ENCODE measurements around the gene FOXD1.
"Not testable (repeated sequence)": the region's sequence is repeated elsewhere in the genome, so short reads cannot be mapped to it uniquely, and the experiment has no call there.

The FOXD1 gene

GRCh38 chr5:73448463-73449136 lies at the start of gene FOXD1:
TSS of gene FOXD1 (minus strand) at chr5:73448777. CDS start at chr5:73448362, 415 bp downstream.
- no peak for DNase-seq (ENCODE audit: low read depth in 2 of 2)

- no peak for DNase-seq (ENCODE audit: low read depth in 2 of 2)
These were observed 49.0 kb upstream of the FOXD1 start for GRCh38 chr5:73497497-73498056.

- no peak for DNase-seq (ENCODE audit: low read depth in 2 of 2)
These were observed 48.4 kb upstream of the FOXD1 start for GRCh38 chr5:73496984-73497457.

GRCh38 chr5:73495772-73496335 lies 47.3 kb upstream of the FOXD1 start:
- no peak for DNase-seq (ENCODE audit: low read depth in 2 of 2)

- DNase-seq (ENCODE audit: low read depth in 2 of 2), result no peak
These were observed 46.1 kb upstream of the FOXD1 start for GRCh38 chr5:73494721-73495120.

- DNase-seq (ENCODE audit: low read depth in 2 of 2), result no peak
These were observed 44.8 kb upstream of the FOXD1 start for GRCh38 chr5:73493421-73493820.

- no peak for DNase-seq (ENCODE audit: low read depth in 2 of 2)
These were observed 42.6 kb upstream of the FOXD1 start for GRCh38 chr5:73491155-73491554.

GRCh38 chr5:73490088-73490487 lies 41.5 kb upstream of the FOXD1 start:
- DNase-seq (ENCODE audit: low read depth in 2 of 2), result no peak

GRCh38 chr5:73488806-73489205 lies 40.2 kb upstream of the FOXD1 start:
- no peak for DNase-seq (ENCODE audit: low read depth in 2 of 2)

- DNase-seq (ENCODE audit: low read depth in 2 of 2), result no peak
These were observed 39.2 kb upstream of the FOXD1 start for GRCh38 chr5:73487815-73488214.

- not testable (repeated sequence) for DNase-seq (ENCODE audit: low read depth in 2 of 2)
These were observed 38.7 kb upstream of the FOXD1 start for GRCh38 chr5:73487257-73487656.

- no peak for DNase-seq (ENCODE audit: low read depth in 2 of 2)
These were observed 37.7 kb upstream of the FOXD1 start for GRCh38 chr5:73486119-73486899.

- no peak for DNase-seq (ENCODE audit: low read depth in 2 of 2)
These were observed 37.1 kb upstream of the FOXD1 start for GRCh38 chr5:73485715-73486114.

- no peak for DNase-seq (ENCODE audit: low read depth in 2 of 2)
These were observed 35.9 kb upstream of the FOXD1 start for GRCh38 chr5:73484511-73484910.

- DNase-seq (ENCODE audit: low read depth in 2 of 2), result no peak
These were observed 35.1 kb upstream of the FOXD1 start for GRCh38 chr5:73483676-73484075.

GRCh38 chr5:73482383-73483136 lies 34.0 kb upstream of the FOXD1 start:
- no peak for DNase-seq (ENCODE audit: low read depth in 2 of 2)

GRCh38 chr5:73480500-73480899 lies 31.9 kb upstream of the FOXD1 start:
- DNase-seq (ENCODE audit: low read depth in 2 of 2), result no peak

GRCh38 chr5:73472116-73472515 lies 23.5 kb upstream of the FOXD1 start:
- DNase-seq (ENCODE audit: low read depth in 2 of 2), result no peak

- no peak for DNase-seq (ENCODE audit: low read depth in 2 of 2)
These were observed 23.1 kb upstream of the FOXD1 start for GRCh38 chr5:73471654-73472053.

GRCh38 chr5:73469878-73470277 lies 21.3 kb upstream of the FOXD1 start:
- DNase-seq (ENCODE audit: low read depth in 2 of 2), result no peak

GRCh38 chr5:73468638-73469037 lies 20.1 kb upstream of the FOXD1 start:
- not testable (repeated sequence) for DNase-seq (ENCODE audit: low read depth in 2 of 2)
